GM18505 (cell line): ENCODE results near the gene ZNF414.

Experiments
- ATAC-seq: cut with Tn5 transposase; IDR thresholded peaks from one replicate; pipeline ENCODE4 v1.9.1; 2021; ENCODE audit not compliant: unreplicated experiment
- POLR2A ChIP-seq: IDR thresholded peaks from 4 replicates; pipeline ENCODE4 v1.6.1; 2011; ENCODE audit warnings: borderline replicate concordance; ENCODE audit not compliant: insufficient read depth, insufficient read length; ENCODE audit errors: extremely low read depth

ZNF414 gene

GRCh38 chr19:8489561-8490394, 24.2 kb downstream of the ZNF414 start:
- peak; percentile 16 for TF ChIP-seq POLR2A
- no peak for ATAC-seq

GRCh38 chr19:8488365-8488764, 25.6 kb downstream of the ZNF414 start:
- TF ChIP-seq POLR2A, result no peak
- ATAC-seq, result no peak

GRCh38 chr19:8487137-8487851, 26.7 kb downstream of the ZNF414 start:
- ATAC-seq, result no peak
- no peak for TF ChIP-seq POLR2A

- no peak for TF ChIP-seq POLR2A
- no peak for ATAC-seq
Measured at GRCh38 chr19:8486661-8487136, 27.3 kb downstream of the ZNF414 start.

DNA sequence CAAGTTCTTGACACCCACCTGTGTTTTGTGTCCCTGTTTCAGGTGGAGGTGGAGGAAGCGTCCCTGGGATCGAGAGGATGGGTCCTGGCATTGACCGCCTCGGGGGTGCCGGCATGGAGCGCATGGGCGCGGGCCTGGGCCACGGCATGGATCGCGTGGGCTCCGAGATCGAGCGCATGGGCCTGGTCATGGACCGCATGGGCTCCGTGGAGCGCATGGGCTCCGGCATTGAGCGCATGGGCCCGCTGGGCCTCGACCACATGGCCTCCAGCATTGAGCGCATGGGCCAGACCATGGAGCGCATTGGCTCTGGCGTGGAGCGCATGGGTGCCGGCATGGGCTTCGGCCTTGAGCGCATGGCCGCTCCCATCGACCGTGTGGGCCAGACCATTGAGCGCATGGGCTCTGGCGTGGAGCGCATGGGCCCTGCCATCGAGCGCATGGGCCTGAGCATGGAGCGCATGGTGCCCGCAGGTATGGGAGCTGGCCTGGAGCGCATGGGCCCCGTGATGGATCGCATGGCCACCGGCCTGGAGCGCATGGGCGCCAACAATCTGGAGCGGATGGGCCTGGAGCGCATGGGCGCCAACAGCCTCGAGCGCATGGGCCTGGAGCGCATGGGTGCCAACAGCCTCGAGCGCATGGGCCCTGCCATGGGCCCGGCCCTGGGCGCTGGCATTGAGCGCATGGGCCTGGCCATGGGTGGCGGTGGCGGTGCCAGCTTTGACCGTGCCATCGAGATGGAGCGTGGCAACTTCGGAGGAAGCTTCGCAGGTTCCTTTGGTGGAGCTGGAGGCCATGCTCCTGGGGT, 28.2 kb downstream of the ZNF414 start:
- TF ChIP-seq POLR2A, result no peak
- ATAC-seq, result no peak

- no peak for TF ChIP-seq POLR2A
- no peak for ATAC-seq
Measured at GRCh38 chr19:8484331-8484894, 29.6 kb downstream of the ZNF414 start.

DNA sequence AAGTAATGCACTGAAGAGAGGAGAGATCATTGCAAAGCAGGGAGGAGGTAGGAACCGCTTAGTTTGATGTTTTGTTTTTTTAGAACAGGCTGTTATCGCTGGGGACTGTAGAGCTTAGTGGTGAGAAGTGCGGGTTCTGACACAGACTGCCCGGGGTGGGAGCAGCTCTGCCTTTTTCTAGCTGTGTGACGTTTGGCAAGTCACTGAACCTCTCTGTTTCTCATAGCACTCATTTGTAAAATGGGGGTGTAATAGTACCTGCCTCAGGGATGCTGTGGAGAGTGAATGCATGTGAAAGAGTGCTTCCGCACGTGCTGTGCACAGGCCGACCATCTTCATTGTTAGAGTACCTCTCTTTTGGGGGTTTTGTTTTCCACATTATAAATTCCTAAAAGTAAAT, 30.8 kb downstream of the ZNF414 start:
- ATAC-seq, result no peak
- TF ChIP-seq POLR2A, result no peak

- no peak for TF ChIP-seq POLR2A
- ATAC-seq, result no peak
Measured at GRCh38 chr19:8482696-8483095, 31.3 kb downstream of the ZNF414 start.

GRCh38 chr19:8481616-8482015, 32.4 kb downstream of the ZNF414 start:
- ATAC-seq, result no peak
- TF ChIP-seq POLR2A, result no peak

DNA sequence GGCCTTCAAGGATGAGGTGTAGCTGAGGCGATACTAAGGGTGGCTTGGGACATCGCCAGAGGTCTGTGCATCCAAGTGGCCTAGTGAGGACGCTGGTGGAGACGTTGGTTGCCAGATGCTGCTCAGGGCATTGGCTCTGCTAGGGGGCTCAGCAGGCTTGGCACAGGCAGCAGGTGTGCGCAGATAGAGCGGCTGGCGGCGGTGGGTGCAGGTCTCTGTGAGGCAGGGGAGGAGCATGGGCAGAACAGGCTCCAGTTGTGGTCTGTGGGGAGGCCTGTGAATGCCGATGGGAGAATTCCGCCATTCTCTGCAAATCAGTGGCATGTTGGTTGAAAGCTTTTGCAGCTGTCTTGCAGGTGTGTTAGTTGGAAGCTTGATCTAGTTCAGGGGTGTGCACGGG, 32.8 kb downstream of the ZNF414 start:
- no peak for TF ChIP-seq POLR2A
- ATAC-seq, result no peak

- TF ChIP-seq POLR2A, result no peak
Measured at GRCh38 chr19:8478598-8478997, 35.4 kb downstream of the ZNF414 start.

GRCh38 chr19:8477889-8478288, 36.1 kb downstream of the ZNF414 start:
- ATAC-seq, result no peak
- no peak for TF ChIP-seq POLR2A

More at GRCh38 chr19:8478598-8478997, 35.4 kb downstream of the ZNF414 start:
- no peak for ATAC-seq

GRCh38 chr19:8476524-8476923, 37.4 kb downstream of the ZNF414 start:
- no peak for TF ChIP-seq POLR2A
- no peak for ATAC-seq
